HG02571 (cell line): ENCODE results near the gene SLC38A10.

Source experiments
- ATAC-seq: cut with Tn5 transposase; IDR thresholded peaks from one replicate; pipeline ENCODE4 v1.9.1; 2021; ENCODE audit warnings: mild to moderate bottlenecking, moderate library complexity; ENCODE audit not compliant: unreplicated experiment

The SLC38A10 gene

DNA sequence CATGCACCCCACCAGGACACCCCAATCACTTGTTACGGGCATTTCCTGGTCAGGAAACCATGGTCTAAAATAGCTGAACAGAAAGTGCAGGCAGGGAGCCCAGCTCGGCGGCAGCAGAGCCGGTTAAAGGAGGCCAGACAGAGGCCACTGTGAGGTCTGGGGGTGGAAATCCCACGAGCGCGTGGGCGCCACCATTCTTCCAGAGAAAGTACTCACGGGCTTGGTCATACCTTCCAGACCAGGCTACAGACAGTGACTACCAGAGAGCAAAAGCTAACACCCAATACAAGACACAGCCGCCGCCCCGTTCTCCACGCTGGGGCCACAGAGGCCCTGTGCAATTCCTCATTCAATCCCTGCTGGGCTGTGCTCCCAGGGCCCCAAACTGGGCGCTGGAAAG is 84.2 kb downstream of the SLC38A10 start:
- no peak for ATAC-seq

DNA sequence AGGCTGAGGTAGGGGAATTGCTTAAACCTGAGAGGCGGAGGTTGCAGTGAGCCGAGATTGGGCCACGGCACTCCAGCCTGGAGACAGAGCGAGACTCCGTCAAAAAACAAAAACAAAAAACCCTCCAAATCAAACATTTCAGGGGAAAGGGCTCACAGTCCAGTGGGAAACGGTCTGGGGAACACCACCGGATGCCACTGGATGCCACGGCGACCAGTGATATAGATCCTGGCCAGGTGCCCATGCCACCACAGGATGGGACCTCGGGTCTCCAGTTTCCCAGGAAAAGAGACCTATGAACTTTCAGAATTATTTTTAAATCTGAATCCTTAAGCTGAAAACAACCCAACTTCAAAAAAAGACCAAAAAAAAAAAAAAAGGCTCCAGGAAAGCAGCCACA is 84.6 kb downstream of the SLC38A10 start:
- no peak for ATAC-seq

DNA sequence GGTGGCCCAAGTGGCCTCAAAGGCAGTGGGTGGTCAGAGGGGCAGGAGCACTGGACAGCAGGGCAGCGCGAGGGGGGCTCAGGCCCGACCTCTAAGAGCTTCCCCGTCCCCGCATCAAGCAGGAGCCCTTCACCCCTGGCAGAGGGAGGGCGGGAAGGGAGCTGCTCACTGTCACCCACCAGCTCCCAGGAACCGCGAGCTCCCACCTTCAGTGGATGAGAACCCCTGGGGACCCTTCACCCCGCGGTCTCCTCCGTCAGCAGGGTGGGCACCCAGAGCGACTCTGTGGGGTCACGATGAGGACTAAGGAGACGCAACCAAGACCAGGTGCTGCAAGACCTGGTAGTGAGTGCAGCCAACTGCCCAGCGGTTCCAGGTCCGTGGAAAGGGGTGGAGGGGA is 86.0 kb downstream of the SLC38A10 start:
- no peak for ATAC-seq

DNA sequence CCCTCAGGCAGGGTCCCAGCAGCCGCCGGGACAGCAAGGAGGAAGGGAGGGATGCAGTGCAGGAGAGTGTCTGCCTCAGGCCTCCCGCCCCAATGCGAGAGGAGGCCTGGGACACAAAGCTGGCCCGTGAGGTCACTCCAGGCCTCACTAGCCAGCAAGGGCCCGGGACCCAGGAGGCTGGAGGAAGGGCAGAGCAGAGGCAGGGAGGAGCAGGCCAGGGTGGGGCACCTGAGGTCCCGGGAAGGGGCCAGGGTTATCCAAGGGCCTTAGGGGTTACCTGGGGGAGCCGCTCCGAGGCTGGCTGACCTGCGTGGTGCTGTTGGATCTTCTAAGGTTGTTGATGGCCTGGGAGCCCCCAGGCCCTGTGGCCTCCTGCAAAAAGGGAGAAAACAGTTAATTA is 86.5 kb downstream of the SLC38A10 start:
- no peak for ATAC-seq

DNA sequence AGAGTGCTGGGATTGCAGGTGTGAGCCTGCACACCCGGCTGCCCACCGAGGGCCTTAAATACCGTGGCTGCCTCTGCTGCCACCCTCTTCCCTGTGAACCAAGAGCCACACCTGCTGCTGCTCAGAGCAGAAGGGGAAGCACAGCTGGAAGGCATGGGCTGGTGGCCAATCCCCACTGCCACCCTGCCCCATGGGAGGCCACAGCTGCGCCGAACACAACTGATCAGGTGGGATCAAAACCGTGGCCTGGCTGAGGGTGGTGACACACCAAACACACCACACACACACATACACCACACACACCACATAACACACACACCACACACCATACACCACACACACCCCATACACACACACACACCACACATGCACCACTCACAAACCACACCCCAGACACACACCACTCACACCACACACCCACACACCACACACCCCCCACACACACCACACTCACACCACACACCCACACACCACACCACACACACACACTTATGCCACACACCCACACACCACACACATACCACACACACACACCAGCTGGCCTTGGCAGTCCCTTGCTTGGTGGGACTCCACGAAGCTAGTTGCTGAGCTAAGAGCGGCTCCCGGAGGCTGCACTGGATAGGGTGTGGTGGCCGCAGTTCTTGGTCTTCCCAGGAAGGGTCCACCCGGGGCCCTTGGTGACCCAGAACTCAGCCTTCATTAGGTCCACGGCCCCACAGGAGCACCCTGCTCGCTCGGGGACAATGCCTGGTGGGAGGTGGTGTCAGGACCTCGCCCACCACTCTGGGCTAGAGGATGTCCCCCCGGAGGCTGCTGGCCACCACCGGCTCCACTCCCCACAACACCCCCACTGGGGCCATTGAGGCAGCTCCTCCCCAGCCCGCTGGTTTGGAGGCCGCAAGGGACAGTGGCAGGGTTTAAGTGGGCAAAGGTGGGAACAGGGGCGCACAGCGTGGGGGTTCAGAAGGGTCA is 87.2 kb downstream of the SLC38A10 start:
- no peak for ATAC-seq

DNA sequence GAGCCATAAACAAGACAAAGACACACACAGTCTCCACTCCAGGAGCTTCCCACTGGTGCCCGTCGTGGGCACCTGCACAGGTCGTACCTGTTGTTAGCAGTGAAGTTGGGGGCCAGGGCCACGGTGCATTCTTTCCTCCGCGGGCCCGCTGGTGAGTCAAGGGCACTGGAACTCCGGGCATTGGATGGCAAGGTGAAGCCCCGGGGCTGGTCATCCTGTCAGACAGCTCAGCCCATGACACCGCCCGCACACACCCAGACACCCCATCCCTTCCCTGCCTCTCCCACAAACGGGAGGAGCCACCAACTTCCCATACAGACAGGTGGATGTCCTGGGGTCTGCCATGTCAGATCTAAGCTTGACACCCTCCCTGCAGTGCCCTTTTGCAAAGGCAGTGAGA is 88.5 kb downstream of the SLC38A10 start:
- ATAC-seq: no peak

DNA sequence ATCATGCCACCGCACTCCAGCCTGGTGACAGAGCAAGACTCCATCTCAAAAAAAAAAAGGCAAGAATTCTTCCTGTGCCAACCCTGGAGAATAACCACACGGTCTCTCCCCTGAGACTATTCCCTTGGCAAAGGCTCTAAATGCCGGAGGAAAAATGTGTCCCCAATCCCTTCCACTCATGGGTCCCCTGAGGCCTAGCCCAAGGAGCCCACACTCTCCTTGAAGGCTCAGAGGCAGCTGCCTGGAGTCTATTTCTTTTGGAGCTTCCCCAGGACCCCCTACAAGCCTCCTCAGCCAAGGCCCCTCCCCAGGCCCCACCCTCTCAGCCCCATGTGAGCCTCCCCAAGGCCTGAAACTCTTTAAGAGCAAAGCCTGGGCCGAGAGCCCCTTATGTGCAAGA is 88.9 kb downstream of the SLC38A10 start:
- no peak for ATAC-seq

DNA sequence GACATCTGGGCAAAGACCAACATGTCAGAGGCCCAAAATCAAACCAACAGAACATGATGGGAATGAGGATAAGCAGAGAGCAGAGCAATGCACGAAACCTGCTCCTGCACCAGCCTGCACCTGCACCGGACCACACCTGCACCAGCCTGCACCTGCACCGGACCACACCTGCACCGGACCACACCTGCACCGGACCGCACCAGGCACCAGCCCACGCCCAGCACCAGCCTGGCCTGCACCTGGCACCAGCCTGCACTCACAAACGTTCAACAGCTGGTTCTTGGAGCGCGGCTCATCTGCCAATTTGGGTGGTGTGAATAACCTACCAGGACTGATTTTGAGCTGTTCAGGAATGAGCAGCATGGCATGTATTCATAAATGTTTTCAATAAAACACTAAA is 90.5 kb downstream of the SLC38A10 start:
- no peak for ATAC-seq

DNA sequence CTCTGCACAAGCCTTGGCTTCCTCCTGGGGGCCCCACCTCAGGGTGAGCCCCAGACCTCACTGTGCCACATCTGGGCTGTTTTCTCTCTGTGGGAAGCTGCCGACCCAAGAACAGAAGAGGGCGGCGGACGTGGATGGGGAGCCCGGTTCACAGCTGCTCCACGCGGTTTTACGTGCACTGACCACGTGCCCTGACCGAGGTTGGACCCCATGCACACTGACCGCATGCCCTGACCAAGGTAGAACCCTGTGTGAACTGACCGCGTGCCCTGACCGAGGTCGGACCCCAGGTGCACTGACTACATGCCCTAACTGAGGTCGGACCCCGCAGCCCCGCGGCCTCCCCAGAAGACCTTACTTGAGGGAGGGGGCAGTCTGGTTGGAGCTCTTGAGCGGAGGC is 92.0 kb downstream of the SLC38A10 start:
- no peak for ATAC-seq

DNA sequence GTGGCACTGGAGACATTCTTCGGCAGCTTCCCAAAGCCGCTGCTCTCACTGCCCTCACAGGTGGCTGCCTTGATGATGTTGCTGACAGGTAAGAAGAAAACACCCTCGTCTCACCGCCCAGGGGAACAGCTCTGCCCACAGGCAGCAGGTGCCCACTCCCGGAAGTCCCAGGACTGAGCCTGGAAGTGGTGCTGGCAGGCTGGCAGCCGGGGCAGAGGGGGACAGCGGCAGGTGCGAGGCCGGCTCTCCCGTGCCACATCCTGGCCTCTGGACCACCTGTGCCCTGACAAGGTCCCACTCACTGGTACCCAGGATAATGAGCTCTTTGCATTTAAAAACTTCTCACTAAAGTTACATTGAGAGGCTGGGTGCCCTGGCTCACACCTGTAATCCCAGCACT is 92.8 kb downstream of the SLC38A10 start:
- ATAC-seq: no peak

DNA sequence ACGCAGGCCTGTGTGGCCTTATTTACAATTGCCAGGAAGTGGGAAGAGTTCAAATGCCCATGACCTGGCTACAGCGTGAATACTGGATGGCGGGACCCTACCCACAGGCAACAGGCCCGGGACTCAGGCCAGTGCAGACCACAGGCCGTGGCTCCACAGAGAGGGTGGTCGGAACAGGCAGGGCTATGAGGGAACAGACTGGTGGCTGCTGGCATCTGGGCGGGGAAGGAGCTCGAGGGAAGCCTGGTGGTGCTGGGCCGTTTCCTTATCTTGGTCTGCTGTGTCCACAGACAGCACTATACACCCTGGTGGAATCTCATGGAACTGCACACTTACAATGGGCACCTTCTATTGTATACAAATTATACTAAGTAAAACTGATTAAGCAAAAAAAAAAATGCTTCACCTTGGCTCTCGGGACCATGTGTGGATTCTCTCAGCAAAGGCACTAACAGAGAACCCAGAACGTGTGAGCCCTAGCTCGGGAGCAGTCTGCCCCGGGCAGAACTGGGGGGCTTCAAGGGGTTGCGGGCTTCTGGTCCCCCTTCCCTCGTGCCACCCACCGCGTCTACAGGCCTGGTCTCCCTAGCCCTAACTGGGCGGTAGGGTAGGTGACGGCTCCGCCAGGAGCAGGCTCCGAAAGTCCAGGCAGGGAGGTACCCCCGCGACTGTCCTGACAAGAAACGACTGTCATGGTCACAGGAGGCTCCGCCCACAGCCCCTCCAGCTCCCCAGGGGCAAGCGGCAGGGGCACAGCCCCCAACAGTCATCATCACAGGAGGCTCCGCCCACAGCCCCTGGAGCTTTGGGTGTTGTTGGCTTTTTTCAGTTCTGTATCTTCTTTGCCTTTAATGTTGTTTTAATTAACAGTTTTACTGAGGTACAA is 94.2 kb downstream of the SLC38A10 start:
- no peak for ATAC-seq

DNA sequence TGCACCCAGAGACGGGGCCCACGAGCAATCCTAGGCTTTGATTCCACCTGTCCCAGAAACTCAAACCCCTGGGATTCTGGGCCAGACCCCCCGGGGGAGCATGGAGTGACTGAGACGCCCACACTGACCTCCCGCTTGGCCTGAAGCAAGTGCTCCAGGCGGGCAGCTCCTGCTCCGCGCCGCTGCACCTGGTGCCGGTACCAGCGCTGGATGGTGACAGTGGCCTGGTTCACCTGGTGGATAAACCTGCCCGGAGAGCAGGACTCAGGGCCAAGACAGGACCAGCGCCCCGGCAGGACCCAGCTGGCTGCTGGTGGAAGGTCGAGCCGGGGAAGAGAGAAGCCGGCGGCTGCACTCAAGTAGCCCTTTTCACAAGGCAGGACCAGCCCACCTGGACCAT is 94.9 kb downstream of the SLC38A10 start:
- no peak for ATAC-seq

DNA sequence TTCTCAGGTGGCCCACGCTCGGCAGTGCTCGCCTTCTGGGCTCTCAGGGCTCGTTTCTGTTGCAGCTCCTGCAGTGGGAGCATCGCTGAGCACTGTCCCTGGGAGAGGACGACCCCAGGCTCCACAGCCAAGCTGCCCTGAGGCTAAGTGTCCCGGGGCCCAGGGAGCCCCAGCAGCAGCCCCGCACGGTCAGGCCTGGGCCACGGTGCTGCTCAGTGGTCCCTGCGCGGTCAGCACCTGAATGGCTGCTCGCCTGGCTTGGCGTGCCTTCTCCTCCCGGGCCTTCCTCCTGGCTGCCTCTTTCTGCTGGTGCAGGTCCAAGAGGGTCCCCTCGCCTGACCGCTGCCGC is 95.7 kb downstream of the SLC38A10 start:
- ATAC-seq: no peak

DNA sequence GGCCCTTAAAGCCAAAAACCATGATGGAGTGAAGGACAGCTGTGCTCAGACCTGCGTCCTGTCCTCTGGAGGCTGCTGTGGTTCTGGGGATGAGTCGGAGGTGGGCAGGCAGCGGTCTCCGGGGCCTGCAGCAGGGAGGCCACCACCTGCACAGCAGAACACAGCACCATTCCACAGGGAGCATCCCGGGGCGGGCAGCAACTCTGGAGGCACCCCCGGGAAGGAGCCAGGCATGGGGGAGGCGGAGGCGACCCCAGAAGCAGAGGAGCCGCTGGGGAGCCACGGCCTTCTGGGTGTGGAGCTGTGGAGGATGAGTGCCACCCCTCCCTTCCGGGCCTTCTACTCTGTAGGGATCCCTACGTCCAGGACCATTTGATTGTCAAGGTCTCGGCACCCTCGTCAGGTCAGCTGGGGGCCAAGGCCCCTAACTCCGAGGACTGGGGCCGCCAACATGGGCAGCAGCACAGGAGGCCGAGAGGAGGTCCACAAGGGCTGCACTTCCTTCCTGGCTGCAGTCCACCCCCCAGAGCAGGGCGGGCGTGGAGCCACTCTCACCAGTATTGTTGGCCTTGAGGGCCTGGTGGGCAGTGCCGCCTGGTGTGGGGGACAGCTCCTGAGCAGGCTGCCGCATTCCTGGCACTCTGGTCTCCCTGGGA is 96.2 kb downstream of the SLC38A10 start:
- no peak for ATAC-seq

DNA sequence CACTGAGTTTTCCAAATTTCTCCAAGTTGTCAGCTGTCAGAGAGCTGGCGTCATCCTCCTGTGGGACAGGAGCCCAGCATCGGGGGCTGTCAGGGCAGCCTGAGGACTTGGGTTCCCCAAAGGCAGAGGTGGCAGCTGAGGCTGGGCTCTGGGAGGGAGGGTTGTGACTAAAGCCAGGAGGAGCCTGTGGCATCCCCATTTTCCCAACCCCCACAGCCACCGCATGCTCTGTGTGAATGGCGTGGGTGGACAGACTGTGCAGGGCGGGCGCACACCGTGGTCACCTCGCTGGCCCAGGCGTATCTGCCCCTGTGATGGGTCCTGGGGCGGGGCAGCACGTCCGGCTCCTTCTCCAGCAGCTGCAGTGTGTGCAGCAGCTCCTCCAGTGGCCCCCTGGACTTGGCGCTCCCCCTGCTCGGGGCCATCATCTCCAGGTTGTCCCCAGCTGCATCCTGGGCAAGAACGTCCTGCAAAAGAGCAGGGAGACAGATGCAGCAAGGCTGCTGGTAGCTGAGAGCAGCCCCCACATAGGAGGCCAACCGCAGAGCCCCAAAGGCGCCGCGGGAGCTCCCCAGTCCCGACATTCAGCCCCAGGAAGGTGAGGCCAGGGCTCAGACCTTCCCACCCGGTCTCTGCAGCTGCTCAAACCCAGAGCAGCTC is 97.1 kb downstream of the SLC38A10 start:
- no peak for ATAC-seq

DNA sequence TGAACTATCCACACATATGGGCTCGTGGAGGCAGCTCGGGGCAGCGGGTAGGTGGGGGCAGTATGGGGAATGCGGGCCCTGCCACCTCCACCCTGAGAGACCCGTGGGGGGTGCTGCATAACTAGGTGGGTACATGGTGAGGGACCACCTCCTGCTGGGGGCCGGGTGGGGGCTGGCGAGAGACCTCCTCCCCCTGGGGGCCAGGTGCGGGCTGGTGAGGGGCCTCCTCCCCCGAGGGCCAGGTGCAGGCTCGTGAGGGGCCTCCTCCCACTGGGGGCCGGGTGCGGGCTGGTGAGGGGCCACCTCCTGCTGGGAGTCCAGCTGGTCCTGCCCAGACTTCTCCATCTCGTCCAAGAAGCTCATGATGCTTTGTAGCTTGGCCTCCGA is 97.7 kb downstream of the SLC38A10 start:
- no peak for ATAC-seq

DNA sequence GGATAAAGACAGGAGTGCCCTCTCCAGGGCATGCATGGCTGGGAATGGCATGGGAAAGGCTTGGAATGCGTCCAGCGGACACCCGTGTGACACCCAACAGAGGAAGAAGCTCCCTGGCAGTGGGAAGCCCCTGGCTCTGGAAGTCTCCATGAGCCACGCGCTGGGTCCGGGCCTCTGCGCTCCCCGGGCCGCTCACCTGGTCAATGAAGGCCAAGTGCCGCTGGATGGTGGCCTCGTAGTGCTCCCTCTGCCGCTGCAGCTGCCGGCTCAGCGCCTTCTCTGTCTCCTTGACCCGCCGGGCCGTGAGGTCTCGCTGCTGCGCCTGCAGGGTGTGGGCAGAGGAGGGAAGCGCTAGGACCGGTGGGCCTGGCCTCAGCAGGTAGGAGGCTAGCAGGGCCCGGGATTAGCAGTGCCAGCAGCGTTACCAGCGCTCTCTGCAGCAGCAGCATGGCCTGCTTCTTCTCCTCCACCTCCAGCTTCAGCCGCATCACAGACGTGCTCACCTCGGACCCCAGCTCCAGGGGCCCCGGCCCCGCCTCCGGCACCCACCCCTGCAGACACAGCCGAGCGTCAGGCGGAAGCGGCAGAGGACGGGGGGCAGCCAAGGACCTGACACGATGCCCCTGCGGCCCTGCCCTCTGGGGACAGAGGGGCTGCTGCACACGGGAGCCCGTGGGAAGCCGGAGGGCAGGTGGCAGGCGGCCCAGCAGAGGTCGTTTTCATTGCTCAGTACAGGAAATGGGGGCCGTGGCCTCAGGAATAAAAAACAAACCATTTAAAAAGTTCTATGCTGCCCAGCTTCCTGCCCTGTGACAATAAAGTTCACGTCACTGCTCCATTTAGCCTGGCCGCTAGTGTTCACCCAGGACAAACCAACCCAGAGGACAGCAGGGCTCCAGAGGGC is 98.3 kb downstream of the SLC38A10 start:
- ATAC-seq: no peak

DNA sequence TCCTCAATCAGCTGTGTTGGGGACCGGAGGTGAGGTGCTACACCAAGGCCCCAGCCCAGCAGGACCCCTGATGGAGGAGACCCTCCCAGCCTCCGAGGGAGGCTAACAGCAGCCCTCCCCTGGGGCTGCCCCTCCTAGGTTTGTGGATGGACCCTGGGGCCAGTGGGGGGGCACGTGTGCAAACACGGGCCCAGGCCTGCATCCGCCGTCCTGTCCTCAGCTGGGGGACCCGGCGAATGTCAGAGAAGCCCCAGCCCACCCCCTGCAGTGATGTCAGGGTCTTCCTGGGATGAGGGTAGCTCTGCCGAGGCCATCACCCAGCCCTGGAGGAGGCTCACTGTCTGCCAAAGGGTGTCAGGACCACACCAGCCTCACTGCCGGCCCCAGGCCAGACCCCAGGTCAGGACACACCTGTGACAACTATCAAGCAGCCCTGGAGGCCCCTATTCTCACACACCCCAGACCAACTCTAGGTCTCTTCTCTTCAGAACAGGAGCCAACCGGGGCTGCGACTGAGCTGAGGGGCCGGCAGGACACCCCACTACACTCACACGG is 99.1 kb downstream of the SLC38A10 start:
- ATAC-seq: no peak
